GM19240 (cell line): ENCODE measurements around the gene ZBED1.
"Not testable (repeated sequence)": the region's sequence is repeated elsewhere in the genome, so short reads cannot be mapped to it uniquely, and the experiment has no call there.

Source experiments
- DNase-seq: peaks from one replicate; pipeline ENCODE4 v3.0.0; 2011; ENCODE audit warnings: low spot score; ENCODE audit not compliant: insufficient read length

Gene ZBED1

GRCh38 chrX:2520539-2520938 is 19.8 kb upstream of the ZBED1 start:
- DNase-seq: no peak

- not testable (repeated sequence) for DNase-seq
Measured at GRCh38 chrX:2519638-2520037, 18.9 kb upstream of the ZBED1 start.

- no peak for DNase-seq
Measured at GRCh38 chrX:2517055-2517454, 16.3 kb upstream of the ZBED1 start.

- DNase-seq: no peak
Measured at GRCh38 chrX:2516623-2517022, 15.8 kb upstream of the ZBED1 start.

- no peak for DNase-seq
Measured at GRCh38 chrX:2514131-2514530, 13.4 kb upstream of the ZBED1 start.

- no peak for DNase-seq
Measured at GRCh38 chrX:2513121-2513664, 12.4 kb upstream of the ZBED1 start.

GRCh38 chrX:2512501-2512900 is 11.7 kb upstream of the ZBED1 start:
- no peak for DNase-seq

- no peak for DNase-seq
Measured at GRCh38 chrX:2511326-2511725, 10.6 kb upstream of the ZBED1 start.

- DNase-seq: no peak
Measured at GRCh38 chrX:2508648-2509335, 8.0 kb upstream of the ZBED1 start.

GRCh38 chrX:2507904-2508627 is 7.3 kb upstream of the ZBED1 start:
- DNase-seq: no peak

- no peak for DNase-seq
Measured at GRCh38 chrX:2507196-2507595, 6.4 kb upstream of the ZBED1 start.

- not testable (repeated sequence) for DNase-seq
Measured at GRCh38 chrX:2505341-2505740, 4.6 kb upstream of the ZBED1 start.

GRCh38 chrX:2504706-2505332 is 4.0 kb upstream of the ZBED1 start:
- no peak for DNase-seq

- DNase-seq: no peak
Measured at GRCh38 chrX:2503591-2504500, 3.1 kb upstream of the ZBED1 start.

GRCh38 chrX:2502668-2503519 is 2.1 kb upstream of the ZBED1 start:
- no peak for DNase-seq

GRCh38 chrX:2502120-2502667 is 1.4 kb upstream of the ZBED1 start:
- DNase-seq: no peak

- DNase-seq: no peak
Measured at GRCh38 chrX:2501559-2502102, 855 bp upstream of the ZBED1 start.

GRCh38 chrX:2500091-2500802 is 529 bp downstream of the ZBED1 start:
- DNase-seq: no peak

- DNase-seq: no peak
Measured at GRCh38 chrX:2499507-2499906, 1.3 kb downstream of the ZBED1 start.
